Measurements from ENCODE around the gene FBXO31.

DNA sequence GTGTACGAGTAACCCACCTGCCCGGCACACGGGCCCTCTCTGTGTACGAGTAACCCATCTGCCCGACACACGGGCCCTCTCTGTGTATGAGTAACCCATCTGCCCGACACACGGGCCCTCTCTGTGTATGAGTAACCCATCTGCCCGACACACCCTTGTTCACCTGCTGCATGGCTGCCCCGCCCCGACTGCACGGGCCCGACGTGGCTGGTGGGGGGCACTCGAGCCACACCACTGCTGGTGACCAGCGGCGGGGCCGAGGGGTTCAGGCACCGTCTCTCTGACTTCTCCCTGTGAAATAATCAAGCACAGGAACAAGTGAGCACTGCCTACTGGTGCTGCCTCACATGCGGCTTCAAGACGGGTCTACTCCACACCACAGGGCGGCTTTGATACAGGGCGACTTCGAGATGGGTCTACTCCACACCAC, 30.7 kb upstream of the FBXO31 start:
- TF ChIP-seq POLR2AphosphoS5 (IDR thresholded peaks at IDR 0.05) (no peak), POLR2A (IDR thresholded peaks at IDR 0.05) (no peak)
- TF ChIP-seq, protein P1, sequence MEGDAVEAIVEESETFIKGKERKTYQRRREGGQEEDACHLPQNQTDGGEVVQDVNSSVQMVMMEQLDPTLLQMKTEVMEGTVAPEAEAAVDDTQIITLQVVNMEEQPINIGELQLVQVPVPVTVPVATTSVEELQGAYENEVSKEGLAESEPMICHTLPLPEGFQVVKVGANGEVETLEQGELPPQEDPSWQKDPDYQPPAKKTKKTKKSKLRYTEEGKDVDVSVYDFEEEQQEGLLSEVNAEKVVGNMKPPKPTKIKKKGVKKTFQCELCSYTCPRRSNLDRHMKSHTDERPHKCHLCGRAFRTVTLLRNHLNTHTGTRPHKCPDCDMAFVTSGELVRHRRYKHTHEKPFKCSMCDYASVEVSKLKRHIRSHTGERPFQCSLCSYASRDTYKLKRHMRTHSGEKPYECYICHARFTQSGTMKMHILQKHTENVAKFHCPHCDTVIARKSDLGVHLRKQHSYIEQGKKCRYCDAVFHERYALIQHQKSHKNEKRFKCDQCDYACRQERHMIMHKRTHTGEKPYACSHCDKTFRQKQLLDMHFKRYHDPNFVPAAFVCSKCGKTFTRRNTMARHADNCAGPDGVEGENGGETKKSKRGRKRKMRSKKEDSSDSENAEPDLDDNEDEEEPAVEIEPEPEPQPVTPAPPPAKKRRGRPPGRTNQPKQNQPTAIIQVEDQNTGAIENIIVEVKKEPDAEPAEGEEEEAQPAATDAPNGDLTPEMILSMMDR (IDR thresholded peaks at IDR 0.05) = no peak

Measured in sigmoid colon (tissue), 4 donors.